ENCODE data around the gene PTPRK.

DNA sequence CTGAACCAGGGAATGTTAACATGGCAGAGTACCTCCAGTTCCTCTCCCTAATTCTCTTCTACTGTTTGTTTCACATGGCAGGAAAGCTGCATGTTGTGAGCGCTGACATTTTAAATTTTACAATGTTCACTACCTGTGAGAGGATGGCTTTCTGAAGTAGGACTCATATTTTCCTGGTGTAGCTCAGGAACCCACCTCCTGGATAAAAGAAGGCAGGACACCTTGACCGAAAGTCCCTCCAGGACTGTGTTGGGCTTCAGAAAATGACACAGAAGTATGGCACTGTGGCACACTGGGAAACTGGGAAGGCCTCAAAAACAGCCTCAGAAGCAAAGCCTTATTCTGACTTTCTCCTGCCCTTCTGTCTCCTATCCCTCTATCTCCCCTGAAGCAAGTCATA lies 33.3 kb downstream of the PTPRK start:
- TF ChIP-seq, protein P1, sequence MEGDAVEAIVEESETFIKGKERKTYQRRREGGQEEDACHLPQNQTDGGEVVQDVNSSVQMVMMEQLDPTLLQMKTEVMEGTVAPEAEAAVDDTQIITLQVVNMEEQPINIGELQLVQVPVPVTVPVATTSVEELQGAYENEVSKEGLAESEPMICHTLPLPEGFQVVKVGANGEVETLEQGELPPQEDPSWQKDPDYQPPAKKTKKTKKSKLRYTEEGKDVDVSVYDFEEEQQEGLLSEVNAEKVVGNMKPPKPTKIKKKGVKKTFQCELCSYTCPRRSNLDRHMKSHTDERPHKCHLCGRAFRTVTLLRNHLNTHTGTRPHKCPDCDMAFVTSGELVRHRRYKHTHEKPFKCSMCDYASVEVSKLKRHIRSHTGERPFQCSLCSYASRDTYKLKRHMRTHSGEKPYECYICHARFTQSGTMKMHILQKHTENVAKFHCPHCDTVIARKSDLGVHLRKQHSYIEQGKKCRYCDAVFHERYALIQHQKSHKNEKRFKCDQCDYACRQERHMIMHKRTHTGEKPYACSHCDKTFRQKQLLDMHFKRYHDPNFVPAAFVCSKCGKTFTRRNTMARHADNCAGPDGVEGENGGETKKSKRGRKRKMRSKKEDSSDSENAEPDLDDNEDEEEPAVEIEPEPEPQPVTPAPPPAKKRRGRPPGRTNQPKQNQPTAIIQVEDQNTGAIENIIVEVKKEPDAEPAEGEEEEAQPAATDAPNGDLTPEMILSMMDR (IDR thresholded peaks at IDR 0.05), result no peak
- TF ChIP-seq POLR2A (IDR thresholded peaks at IDR 0.05), result no peak
- no peak for TF ChIP-seq POLR2AphosphoS5 (IDR thresholded peaks at IDR 0.05)
- TF ChIP-seq EP300 (IDR thresholded peaks at IDR 0.05), result no peak

All from sigmoid colon (tissue), 4 donors.